Transverse colon (tissue), 4 donors: Measurements from ENCODE around the gene WWOX. TPM values are rescaled to one million over a fixed set of nuclear protein-coding genes. Genes with fewer than 3 reads are reported as not detected.

Experiments
- DNase-seq: peaks from one replicate; pipeline ENCODE4 v3.0.0-alpha.2; 2019
- H3K27ac ChIP-seq, 4 donors: fragments of 200-600 bp; sonication (generic); 2 replicates each; pipeline ENCODE4 v1.5.1; 2016 to 2018; ENCODE audit warnings: inconsistent platforms in 4 of 4
- H3K27me3 ChIP-seq: fragments of 200-600 bp; sonication (generic); 2 replicates; pipeline ENCODE4 v1.5.1; 2017; ENCODE audit warnings: inconsistent platforms
- H3K36me3 ChIP-seq, 4 donors: fragments of 200-600 bp; sonication (generic); 2 replicates each; pipeline ENCODE4 v1.5.1; 2017 to 2019; ENCODE audit warnings: inconsistent platforms in 4 of 4
- H3K4me1 ChIP-seq, 4 donors: fragments of 200-600 bp; sonication (generic); 2 replicates each; pipeline ENCODE4 v1.5.1; 2017 to 2020; ENCODE audit warnings: inconsistent platforms in 4 of 4
- H3K4me3 ChIP-seq, 4 donors: fragments of 200-600 bp; sonication (generic); 1 replicate in 1 of 4; 2 replicates in 3 of 4; pipeline versions ENCODE4 v1.5.1 to v1.6.1; 2017 to 2019; ENCODE audit warnings: inconsistent platforms in 4 of 4
- H3K9me3 ChIP-seq, 2 donors: fragments of 200-600 bp; sonication (generic); 2 replicates each; pipeline ENCODE4 v1.5.1; 2017 to 2019; ENCODE audit warnings: inconsistent platforms in 2 of 2
- CTCF ChIP-seq, 5 experiments: fragments of 200-600 bp in 3 of 5; fragments of 450-650 bp in 2 of 5; sonication (generic) in 3 of 5; IDR thresholded peaks; 1 replicate in 2 of 5; 2 replicates in 3 of 5; pipeline ENCODE4 v1.5.1; 2016 to 2017; ENCODE audit warnings: antibody characterized with exemption in 5 of 5, inconsistent platforms in 3 of 5, mild to moderate bottlenecking in 2 of 5, moderate library complexity in 1 of 5
- EP300 ChIP-seq: sonication (generic); formaldehyde crosslinking; IDR thresholded peaks from one replicate; pipeline ENCODE4 v1.6.1; 2017; ENCODE audit warnings: antibody characterized with exemption, low read depth
- POLR2A ChIP-seq: fragments of 450-650 bp; IDR thresholded peaks from one replicate; pipeline ENCODE4 v1.6.1; 2016; ENCODE audit warnings: antibody characterized with exemption, mild to moderate bottlenecking, moderate library complexity
- POLR2AphosphoS5 ChIP-seq, 3 donors: sonication (generic); formaldehyde crosslinking; IDR thresholded peaks; one replicate each; pipeline ENCODE4 v1.6.1; 2016; ENCODE audit warnings: antibody characterized with exemption in 3 of 3
- WGBS, 2 donors: methylation state at CpG; one replicate each; pipeline ENCODE4 v1.1.5; 2018; ENCODE audit warnings: low coverage in 1 of 2; 5-methylcytosine and 5-hydroxymethylcytosine counted together
- in situ Hi-C, 4 donors: fragments of 200-750 bp; cut with MboI; loops; one replicate each; pipeline versions ENCODE4 v1.15.0 to v1.15.1; 2017; ENCODE audit warnings: low sequenced_read_pairs in 3 of 4, low pct_ligation_motif_present in 1 of 4, low pct_unique_long_range_greater_than_20kb in 1 of 4
- intact Hi-C: fragments of 100-400 bp; cut with DNase I; formaldehyde crosslinking; loops from one replicate; pipeline ENCODE4 v1.15.1; 2023; ENCODE audit warnings: low total_unique reads
- total RNA-seq, 4 donors: library from RNA; depleted of rRNA; stranded (reverse); fragments of >200 nt; gene quantifications; one replicate each; pipeline ENCODE4 v1.1.0, GENCODE V29; 2016

WWOX gene
- total RNA-seq, 4 donors from 2014 or later, result 11.2 to 53.8 (median 24.8) TPM

GRCh38 chr16:78607022-78607421 lies 507.6 kb downstream of the WWOX start:
- Histone ChIP-seq H3K27ac (peak overlapping the region in 1 of 4 donors; percentile 9), H3K4me3 (no peak overlapping the region), H3K4me1 (peaks cover 4 to 27% (median 11%) of the 10 kb centered on the region in 4 donors), H3K9me3 (no peaks in the 10 kb centered on the region), H3K36me3 (no peaks in the 10 kb centered on the region), H3K27me3 (no peaks in the 10 kb centered on the region)
- no peak for TF ChIP-seq POLR2AphosphoS5 (IDR thresholded peaks at IDR 0.05)
- TF ChIP-seq CTCF (IDR thresholded peaks at IDR 0.05), result no peak
- TF ChIP-seq POLR2A, result no peak
- TF ChIP-seq EP300, result no peak
- 82 to 86% methylated on average over 5 of the region's 5 CpGs for WGBS, 2 donors
- in situ Hi-C loops (no loop called here), intact Hi-C loops (no loop called here)
- no peak for DNase-seq

GRCh38 chr16:78607465-78607864 lies 508.0 kb downstream of the WWOX start:
- Histone ChIP-seq H3K36me3 (no peaks in the 10 kb centered on the region), H3K9me3 (no peaks in the 10 kb centered on the region), H3K27me3 (no peaks in the 10 kb centered on the region), H3K4me1 (peaks cover 4 to 27% (median 11%) of the 10 kb centered on the region in 4 donors), H3K4me3 (no peak overlapping the region), H3K27ac (peak overlapping the region in 3 of 4 donors; percentile 48 to 66 (median 65))
- TF ChIP-seq CTCF (IDR thresholded peaks at IDR 0.05), result no peak
- TF ChIP-seq EP300, result no peak
- TF ChIP-seq POLR2A, result no peak
- TF ChIP-seq POLR2AphosphoS5 (IDR thresholded peaks at IDR 0.05), result no peak
- intact Hi-C loops, result no loop called here
- in situ Hi-C loops, result no loop called here
- no peak for DNase-seq
- whole genome bisulfite sequencing, 2 donors, result 37 to 51% methylated on average over 4 to 6 of the region's 6 CpGs

- intact Hi-C loops, result no loop called here
- 53 to 72% methylated on average over 3 to 9 of the region's 9 CpGs for WGBS, 2 donors
- Histone ChIP-seq H3K27ac (peak overlapping the region in 3 of 4 donors; percentile 48 to 66 (median 65)), H3K4me3 (peak overlapping the region in 2 of 4 donors; percentile 3 to 29), H3K9me3 (no peaks in the 10 kb centered on the region), H3K4me1 (peaks cover 4 to 27% (median 11%) of the 10 kb centered on the region in 4 donors), H3K27me3 (no peaks in the 10 kb centered on the region), H3K36me3 (no peaks in the 10 kb centered on the region)
- DNase-seq, result peak; percentile 10
- TF ChIP-seq POLR2AphosphoS5 (IDR thresholded peaks at IDR 0.05) (peak in 2 of 3 donors; percentile 6 to 44), POLR2A (no peak)
- in situ Hi-C loops, result no loop called here
Measured at GRCh38 chr16:78608305-78608776, 508.9 kb downstream of the WWOX start.

GRCh38 chr16:78609402-78610274 lies 510.2 kb downstream of the WWOX start:
- in situ Hi-C loops, result no loop called here
- WGBS, 2 donors, result 41 to 43% methylated on average over 7 to 13 of the region's 13 CpGs
- Histone ChIP-seq H3K27ac (peak overlapping the region in 1 of 4 donors; percentile 66), H3K36me3 (no peaks in the 10 kb centered on the region), H3K4me3 (peak overlapping the region in 1 of 4 donors; percentile 21), H3K9me3 (no peaks in the 10 kb centered on the region), H3K27me3 (no peaks in the 10 kb centered on the region), H3K4me1 (peaks cover 4 to 27% (median 11%) of the 10 kb centered on the region in 4 donors)
- no peak for DNase-seq
- intact Hi-C loops, result no loop called here
- TF ChIP-seq CTCF (IDR thresholded peaks at IDR 0.05) (no peak), POLR2A (no peak), POLR2AphosphoS5 (IDR thresholded peaks at IDR 0.05) (no peak), EP300 (no peak)
